Measurements from ENCODE around the gene WDR90.

DNA sequence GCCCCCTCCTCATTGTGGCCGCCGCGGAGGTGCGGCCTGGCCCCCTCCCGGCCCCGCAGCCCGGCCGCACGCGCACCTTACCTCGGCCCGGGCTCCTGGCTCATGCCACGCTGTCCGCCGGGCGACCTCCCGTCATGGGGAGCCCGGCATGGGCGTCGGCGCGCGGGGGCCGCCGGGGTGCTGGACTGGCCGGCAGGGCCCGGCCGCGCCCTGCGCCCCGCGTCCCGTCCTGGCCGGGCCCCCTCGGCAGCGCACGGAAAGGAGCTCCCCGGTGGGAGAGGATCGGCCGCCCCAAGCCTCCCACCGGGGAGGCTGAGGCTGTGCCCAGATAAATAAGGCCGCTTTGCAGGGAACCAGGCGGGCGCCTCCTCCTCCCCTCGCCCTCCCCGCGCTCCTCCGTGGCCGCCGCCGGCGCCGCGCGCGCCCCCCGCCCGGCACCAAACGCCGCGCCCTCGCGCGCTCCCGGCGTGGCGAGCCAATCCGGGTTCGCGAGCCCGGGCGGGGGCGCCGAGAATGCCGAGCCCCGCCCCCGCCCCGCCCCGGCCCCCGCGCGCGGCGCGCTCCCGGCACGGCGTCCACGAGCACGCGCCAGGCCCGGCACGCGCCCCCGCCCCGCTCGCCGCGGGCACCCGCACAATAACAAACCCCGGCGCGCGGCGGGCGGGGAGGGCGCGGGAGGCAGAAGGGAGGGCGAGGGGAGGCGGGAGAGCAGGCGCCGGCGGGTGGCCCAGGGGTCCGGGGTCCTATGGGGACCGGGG is 56.4 kb downstream of the WDR90 start, which contains the start of gene FBXL16:
- TF ChIP-seq, protein P1, sequence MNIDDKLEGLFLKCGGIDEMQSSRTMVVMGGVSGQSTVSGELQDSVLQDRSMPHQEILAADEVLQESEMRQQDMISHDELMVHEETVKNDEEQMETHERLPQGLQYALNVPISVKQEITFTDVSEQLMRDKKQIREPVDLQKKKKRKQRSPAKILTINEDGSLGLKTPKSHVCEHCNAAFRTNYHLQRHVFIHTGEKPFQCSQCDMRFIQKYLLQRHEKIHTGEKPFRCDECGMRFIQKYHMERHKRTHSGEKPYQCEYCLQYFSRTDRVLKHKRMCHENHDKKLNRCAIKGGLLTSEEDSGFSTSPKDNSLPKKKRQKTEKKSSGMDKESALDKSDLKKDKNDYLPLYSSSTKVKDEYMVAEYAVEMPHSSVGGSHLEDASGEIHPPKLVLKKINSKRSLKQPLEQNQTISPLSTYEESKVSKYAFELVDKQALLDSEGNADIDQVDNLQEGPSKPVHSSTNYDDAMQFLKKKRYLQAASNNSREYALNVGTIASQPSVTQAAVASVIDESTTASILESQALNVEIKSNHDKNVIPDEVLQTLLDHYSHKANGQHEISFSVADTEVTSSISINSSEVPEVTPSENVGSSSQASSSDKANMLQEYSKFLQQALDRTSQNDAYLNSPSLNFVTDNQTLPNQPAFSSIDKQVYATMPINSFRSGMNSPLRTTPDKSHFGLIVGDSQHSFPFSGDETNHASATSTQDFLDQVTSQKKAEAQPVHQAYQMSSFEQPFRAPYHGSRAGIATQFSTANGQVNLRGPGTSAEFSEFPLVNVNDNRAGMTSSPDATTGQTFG (tag by site-specific recombination; IDR thresholded peaks at IDR 0.05; ENCODE audit: borderline replicate concordance): no peak
- TF ChIP-seq ZNF37A (tag by site-specific recombination; IDR thresholded peaks at IDR 0.05) (no peak), ZNF335 (tag by site-specific recombination; conservative IDR thresholded peaks at IDR 0.05) (no peak), REST (tag by site-specific recombination; IDR thresholded peaks at IDR 0.05) (no peak), ZNF521 (tag by site-specific recombination; IDR thresholded peaks at IDR 0.05) (no peak), ZNF114 (tag by site-specific recombination; IDR thresholded peaks at IDR 0.05) (no peak), ZBTB20 (tag by site-specific recombination; IDR thresholded peaks at IDR 0.05) (no peak), ZNF202 (tag by site-specific recombination; IDR thresholded peaks at IDR 0.05; ENCODE audit: borderline replicate concordance) (no peak), ATF2 (tag by site-specific recombination; IDR thresholded peaks at IDR 0.05; ENCODE audit: low read depth) (no peak), KLF1 (tag by site-specific recombination; IDR thresholded peaks at IDR 0.05) (no peak), ZNF707 (tag by site-specific recombination; IDR thresholded peaks at IDR 0.05) (no peak), ZNF121 (tag by site-specific recombination; IDR thresholded peaks at IDR 0.05) (no peak)
- TF ChIP-seq, protein P2, sequence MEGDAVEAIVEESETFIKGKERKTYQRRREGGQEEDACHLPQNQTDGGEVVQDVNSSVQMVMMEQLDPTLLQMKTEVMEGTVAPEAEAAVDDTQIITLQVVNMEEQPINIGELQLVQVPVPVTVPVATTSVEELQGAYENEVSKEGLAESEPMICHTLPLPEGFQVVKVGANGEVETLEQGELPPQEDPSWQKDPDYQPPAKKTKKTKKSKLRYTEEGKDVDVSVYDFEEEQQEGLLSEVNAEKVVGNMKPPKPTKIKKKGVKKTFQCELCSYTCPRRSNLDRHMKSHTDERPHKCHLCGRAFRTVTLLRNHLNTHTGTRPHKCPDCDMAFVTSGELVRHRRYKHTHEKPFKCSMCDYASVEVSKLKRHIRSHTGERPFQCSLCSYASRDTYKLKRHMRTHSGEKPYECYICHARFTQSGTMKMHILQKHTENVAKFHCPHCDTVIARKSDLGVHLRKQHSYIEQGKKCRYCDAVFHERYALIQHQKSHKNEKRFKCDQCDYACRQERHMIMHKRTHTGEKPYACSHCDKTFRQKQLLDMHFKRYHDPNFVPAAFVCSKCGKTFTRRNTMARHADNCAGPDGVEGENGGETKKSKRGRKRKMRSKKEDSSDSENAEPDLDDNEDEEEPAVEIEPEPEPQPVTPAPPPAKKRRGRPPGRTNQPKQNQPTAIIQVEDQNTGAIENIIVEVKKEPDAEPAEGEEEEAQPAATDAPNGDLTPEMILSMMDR (tag by site-specific recombination; IDR thresholded peaks at IDR 0.05): no peak

Measured in HEK293 (cell line).